Upper lobe of left lung (tissue), 6 donors: Measurements from ENCODE around the gene KCNK6. TPM values are rescaled to one million over a fixed set of nuclear protein-coding genes. Genes with fewer than 3 reads are reported as not detected.

Source experiments
- ATAC-seq, 2 donors: fragments of 200-7000 bp; cut with Tn5 transposase; one replicate each; pipeline ENCODE4 v1.9.1; 2022; ENCODE audit warnings: mild to moderate bottlenecking in 2 of 2, moderate library complexity in 2 of 2; ENCODE audit not compliant: low FRiP score in 2 of 2
- DNase-seq, 2 donors: peaks; one replicate each; pipeline ENCODE4 v3.0.0-alpha.2; 2019 to 2020
- H3K27ac ChIP-seq, 4 donors: fragments of 200-600 bp; sonication (generic); one replicate each; pipeline ENCODE4 v1.5.1; 2016 to 2019
- H3K27me3 ChIP-seq, 4 donors: fragments of 200-600 bp; sonication (generic); one replicate each; pipeline ENCODE4 v1.5.1; 2017 to 2019
- H3K36me3 ChIP-seq, 4 donors: fragments of 200-600 bp; sonication (generic); one replicate each; pipeline ENCODE4 v1.5.1; 2016 to 2019
- H3K4me1 ChIP-seq, 4 donors: fragments of 200-600 bp; sonication (generic); one replicate each; pipeline ENCODE4 v1.5.1; 2018 to 2019
- H3K4me3 ChIP-seq, 4 donors: fragments of 200-600 bp; sonication (generic); one replicate each; pipeline ENCODE4 v1.5.1; 2017 to 2019; ENCODE audit warnings: mild to moderate bottlenecking in 2 of 4, moderate library complexity in 1 of 4
- H3K9me3 ChIP-seq, 4 donors: fragments of 200-600 bp; sonication (generic); one replicate each; pipeline ENCODE4 v1.5.1; 2018 to 2019
- EP300 ChIP-seq, 4 donors: sonication (generic); formaldehyde crosslinking; IDR thresholded peaks; one replicate each; pipeline ENCODE4 v1.5.1; 2017; ENCODE audit warnings: antibody characterized with exemption in 4 of 4, control low read depth in 2 of 4
- POLR2A ChIP-seq, 4 donors: fragments of 450-650 bp; IDR thresholded peaks; one replicate each; pipeline ENCODE4 v1.5.1; 2016 to 2017; ENCODE audit warnings: antibody characterized with exemption in 4 of 4, mild to moderate bottlenecking in 2 of 4
- POLR2AphosphoS5 ChIP-seq, 2 donors: sonication (generic); formaldehyde crosslinking; IDR thresholded peaks; one replicate each; pipeline ENCODE4 v1.5.1; 2017; ENCODE audit warnings: antibody characterized with exemption in 2 of 2
- WGBS, 2 donors: methylation state at CpG; one replicate each; pipeline ENCODE4 v1.1.5; 2017 to 2018; 5-methylcytosine and 5-hydroxymethylcytosine counted together
- total RNA-seq, 6 donors: library from RNA; depleted of rRNA in 4 of 6; stranded (reverse); fragments of >200 nt in 4 of 6; gene quantifications; one replicate each; pipeline versions ENCODE4 v1.1.0 to v1.2.1, GENCODE V29; 2016 to 2021
- TF ChIP-seq, protein P1 (sequence below), 6 experiments: fragments of 450-650 bp in 4 of 6; fragments of 200-600 bp in 2 of 6; sonication (generic) in 2 of 6; IDR thresholded peaks; one replicate each; pipeline ENCODE4 v1.5.1; 2016 to 2019; ENCODE audit warnings: antibody characterized with exemption in 6 of 6
- donor health status: DM: no; HTN: no; CAD: no; lungs with moderate emphysema.
- donor health status: DM: no; HTN: yes; CAD: no; lungs with severe emphysema.

The KCNK6 gene
- total RNA-seq, 6 donors from 2014 or later, result 6.8 to 22.0 (median 12.0) TPM

- no peak for ATAC-seq
- TF ChIP-seq, protein P1, sequence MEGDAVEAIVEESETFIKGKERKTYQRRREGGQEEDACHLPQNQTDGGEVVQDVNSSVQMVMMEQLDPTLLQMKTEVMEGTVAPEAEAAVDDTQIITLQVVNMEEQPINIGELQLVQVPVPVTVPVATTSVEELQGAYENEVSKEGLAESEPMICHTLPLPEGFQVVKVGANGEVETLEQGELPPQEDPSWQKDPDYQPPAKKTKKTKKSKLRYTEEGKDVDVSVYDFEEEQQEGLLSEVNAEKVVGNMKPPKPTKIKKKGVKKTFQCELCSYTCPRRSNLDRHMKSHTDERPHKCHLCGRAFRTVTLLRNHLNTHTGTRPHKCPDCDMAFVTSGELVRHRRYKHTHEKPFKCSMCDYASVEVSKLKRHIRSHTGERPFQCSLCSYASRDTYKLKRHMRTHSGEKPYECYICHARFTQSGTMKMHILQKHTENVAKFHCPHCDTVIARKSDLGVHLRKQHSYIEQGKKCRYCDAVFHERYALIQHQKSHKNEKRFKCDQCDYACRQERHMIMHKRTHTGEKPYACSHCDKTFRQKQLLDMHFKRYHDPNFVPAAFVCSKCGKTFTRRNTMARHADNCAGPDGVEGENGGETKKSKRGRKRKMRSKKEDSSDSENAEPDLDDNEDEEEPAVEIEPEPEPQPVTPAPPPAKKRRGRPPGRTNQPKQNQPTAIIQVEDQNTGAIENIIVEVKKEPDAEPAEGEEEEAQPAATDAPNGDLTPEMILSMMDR (IDR thresholded peaks at IDR 0.05), result no peak
- Histone ChIP-seq H3K36me3 (peaks cover 0 to 36% (median 22%) of the 10 kb centered on the region in 4 donors), H3K4me3 (no peak overlapping the region), H3K9me3 (no peaks in the 10 kb centered on the region), H3K27me3 (no peaks in the 10 kb centered on the region), H3K4me1 (peaks cover 5 to 17% (median 8%) of the 10 kb centered on the region in 4 donors), H3K27ac (no peak overlapping the region)
- no peak for DNase-seq
- 97 to 98% methylated on average over 6 of the region's 6 CpGs for WGBS, 2 donors
Measured at GRCh38 chr19:38310986-38311385, 8.7 kb upstream of the KCNK6 start.

- no peaks in the 10 kb centered on the region for H3K36me3 ChIP-seq
Measured at GRCh38 chr19:38315657-38316476, 3.8 kb upstream of the KCNK6 start, which contains the start of gene YIF1B. Gene YIF1B, minus strand, starts transcription at chr19:38315947. Its CDS starts 30 bp downstream, at chr19:38315917.

DNA sequence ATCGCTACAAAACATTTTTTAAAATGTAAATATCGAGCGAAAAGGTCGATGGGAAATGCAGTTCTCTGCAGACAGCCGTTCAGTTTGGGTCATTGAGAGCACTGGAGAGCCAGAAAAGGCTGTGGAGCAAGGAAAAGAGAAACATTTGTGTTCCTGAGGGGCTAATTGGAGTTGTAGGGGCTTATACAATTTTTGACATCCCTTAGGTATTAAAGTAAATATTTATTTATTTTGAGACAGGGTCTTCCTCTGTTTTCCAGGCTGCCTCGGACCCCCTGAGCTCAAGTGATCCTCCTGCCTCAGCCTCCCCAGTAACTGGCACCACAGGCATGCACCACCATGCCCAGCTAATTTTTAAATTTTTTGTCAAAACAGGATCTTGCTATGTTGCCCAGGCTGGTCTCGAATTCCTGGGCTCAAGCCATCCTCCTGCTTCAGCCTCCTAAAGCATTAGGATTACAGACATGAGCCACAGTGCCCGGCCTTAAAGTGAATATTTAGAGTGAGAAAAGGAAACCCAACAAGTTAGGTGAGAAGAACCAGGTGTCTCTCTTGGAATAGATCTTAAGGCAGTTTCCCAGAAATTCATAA is 3.1 kb upstream of the KCNK6 start:
- H3K9me3 ChIP-seq, result no peaks in the 10 kb centered on the region
- no peaks in the 10 kb centered on the region for H3K27me3 ChIP-seq
- no peaks in the 10 kb centered on the region for H3K36me3 ChIP-seq
- TF ChIP-seq POLR2A (IDR thresholded peaks at IDR 0.05) (no peak), EP300 (IDR thresholded peaks at IDR 0.05) (no peak), POLR2AphosphoS5 (IDR thresholded peaks at IDR 0.05) (no peak)
- TF ChIP-seq, protein P1 (IDR thresholded peaks at IDR 0.05), result no peak
- DNase-seq, result no peak
- peak overlapping the region in 3 of 4 donors; percentile 61 to 65 (median 62) for H3K4me3 ChIP-seq
- peaks cover 34 to 64% (median 46%) of the 10 kb centered on the region in 4 donors for H3K4me1 ChIP-seq
- ATAC-seq, result no peak
- peak overlapping the region; percentile 77 to 88 (median 82) for H3K27ac ChIP-seq
- 30 to 36% methylated on average over 8 of the region's 8 CpGs for WGBS, 2 donors

More at GRCh38 chr19:38315657-38316476, 3.8 kb upstream of the KCNK6 start, which contains the start of gene YIF1B:
- TF ChIP-seq POLR2A (IDR thresholded peaks at IDR 0.05) (peak in 2 of 4 donors; percentile 43 to 51), POLR2AphosphoS5 (IDR thresholded peaks at IDR 0.05) (peak; percentile 83 to 84), EP300 (IDR thresholded peaks at IDR 0.05) (peak in 1 of 4 donors; percentile 16)
- TF ChIP-seq, protein P1 (IDR thresholded peaks at IDR 0.05), result peak in 2 of 6 experiments; percentile 5 to 13
- ATAC-seq (peak; percentile 96 to 98), DNase-seq (peak; percentile 98 to 99)
- Histone ChIP-seq H3K9me3 (no peaks in the 10 kb centered on the region), H3K4me1 (peaks cover 32 to 57% (median 40%) of the 10 kb centered on the region in 4 donors), H3K4me3 (peak within 1 kb of the TSS; percentile 42 to 65 (median 62)), H3K27me3 (no peaks in the 10 kb centered on the region), H3K27ac (peak within 1 kb of the TSS; percentile 77 to 88 (median 82))
- 3 to 4% methylated on average over 18 to 25 of the region's 64 CpGs for WGBS, 2 donors

GRCh38 chr19:38317104-38317612 is 2.5 kb upstream of the KCNK6 start:
- 33 to 49% methylated on average over 11 of the region's 11 CpGs for WGBS, 2 donors
- peak in 1 of 2 donors; percentile 58 for DNase-seq
- no peaks in the 10 kb centered on the region for H3K27me3 ChIP-seq
- no peaks in the 10 kb centered on the region for H3K36me3 ChIP-seq
- H3K4me1 ChIP-seq, result peaks cover 34 to 67% (median 49%) of the 10 kb centered on the region in 4 donors
- peak overlapping the region in 3 of 4 donors; percentile 4 to 62 (median 61) for H3K4me3 ChIP-seq
- H3K27ac ChIP-seq, result peak overlapping the region; percentile 6 to 88 (median 81)
- no peaks in the 10 kb centered on the region for H3K9me3 ChIP-seq
- ATAC-seq, result no peak
- TF ChIP-seq, protein P1 (IDR thresholded peaks at IDR 0.05), result no peak
- TF ChIP-seq POLR2AphosphoS5 (IDR thresholded peaks at IDR 0.05), result peak in 1 of 2 donors; percentile 51
